Pancreas (tissue), 10 donors: Measurements from ENCODE around the gene CAPZB. TPM values are rescaled to one million over a fixed set of nuclear protein-coding genes. Genes with fewer than 3 reads are reported as not detected.
A peak's percentile ranks its signal among the peaks of the same experiment; 100 is the strongest.

ENCODE experiments used
- ATAC-seq, 4 donors: fragments of 200-7000 bp; cut with Tn5 transposase; one replicate each; pipeline versions ENCODE4 v1.8.0 to v1.9.1; 2020; ENCODE audit warnings: mild to moderate bottlenecking in 4 of 4, moderate library complexity in 4 of 4
- DNase-seq, 6 donors: peaks; one replicate each; pipeline ENCODE4 v3.0.0-alpha.2; 2020
- FAIRE-seq: peaks from 2 replicates; lab custom pipeline; 2012; peaks lifted over from hg19 to GRCh38; lab: Jason Lieb, UNC
- H3K27ac ChIP-seq, 4 donors: fragments of 200-600 bp; sonication (generic); 1 replicate in 3 of 4; 2 replicates in 1 of 4; pipeline versions ENCODE4 v1.5.0 to v1.8.0; 2020
- H3K27me3 ChIP-seq, 4 donors: fragments of 200-600 bp; one replicate each; pipeline ENCODE4 v1.8.0; 2021
- H3K36me3 ChIP-seq, 3 donors: fragments of 200-600 bp; sonication (generic) in 1 of 3; one replicate each; pipeline versions ENCODE4 v1.5.0 to v1.8.0; 2020 to 2021
- H3K4me1 ChIP-seq, 3 donors: fragments of 200-600 bp; one replicate each; pipeline ENCODE4 v1.8.0; 2021
- H3K4me3 ChIP-seq, 4 donors: fragments of 200-600 bp; sonication (generic) in 2 of 4; one replicate each; pipeline versions ENCODE4 v1.5.0 to v1.8.0; 2020 to 2021
- H3K9me3 ChIP-seq, 4 donors: fragments of 200-600 bp; one replicate each; pipeline ENCODE4 v1.8.0; 2021
- CTCF ChIP-seq, 4 donors: fragments of 200-600 bp; sonication (generic) in 3 of 4; IDR thresholded peaks; one replicate each; pipeline versions ENCODE4 v1.5.0 to v1.8.0; 2021; ENCODE audit warnings: antibody characterized with exemption in 4 of 4
- WGBS, 2 donors: extraction: QIAGEN DNeasy Blood & Tissue Kit; methylation state at CpG; one replicate each; pipeline ENCODE4 v1.1.7; 2013; 5-methylcytosine and 5-hydroxymethylcytosine counted together
- intact Hi-C, 3 donors: fragments of 100-400 bp; cut with DNase I; formaldehyde crosslinking; loops; one replicate each; pipeline versions ENCODE4 v1.11.1 to v1.14.2; 2022
- polyA plus RNA-seq, 2 donors: library from polyadenylated mRNA; stranded (reverse); fragments of 200-250 nt; gene quantifications; one replicate each; pipeline ENCODE4 v1.2.3, GENCODE V29; 2013
- total RNA-seq, 6 donors: library from RNA; stranded (reverse); fragmentation: NEBNext Ultra II Directional in 4 of 6; extraction: Animal tissue kit (Norgen Biotek cat#: 25700) in 4 of 6; gene quantifications; one replicate each; pipeline versions ENCODE4 v1.2.1 to v1.2.4, GENCODE V29; 2021 to 2023
- donor health status: healthy with polysubstance abuse.
- donor health status: DM: no; HTN: no; CAD: no; lungs with moderate emphysema.
- donor health status: DM: no; HTN: no; CAD: no.
- donor health status: control.
- donor health status: control.
- donor health status: Bipolar disorder and iron deficiency.
- donor health status: DM: yes; HTN: yes; CAD: no.
- donor health status: DM: no; HTN: no; CAD: no.
- donor health status: DM: no; HTN: no; CAD: no.
- donor health status: DM: yes; HTN: yes; CAD: no.

Gene CAPZB
- total and polyA plus RNA-seq, 8 donors, result 43.2 to 124 (median 74.9) TPM

GRCh38 chr1:19466112-19466561 lies 19.2 kb downstream of the CAPZB start:
- peaks cover 8 to 21% (median 19%) of the 10 kb centered on the region in 3 donors for H3K4me1 ChIP-seq
- no peaks in the 10 kb centered on the region for H3K36me3 ChIP-seq
- no peak for TF ChIP-seq CTCF (IDR thresholded peaks at IDR 0.05)
- H3K4me3 ChIP-seq, result no peak overlapping the region
- no peaks in the 10 kb centered on the region for H3K9me3 ChIP-seq
- WGBS, 2 donors, result 73 to 76% methylated on average over 9 of the region's 9 CpGs
- ATAC-seq, result no peak
- no peak overlapping the region for H3K27ac ChIP-seq
- no peaks in the 10 kb centered on the region for H3K27me3 ChIP-seq
- no peak for DNase-seq
- FAIRE-seq, result no peak
- intact Hi-C loops, result no loop called here

- no peak overlapping the region for H3K4me3 ChIP-seq
- FAIRE-seq (no peak), DNase-seq (no peak), ATAC-seq (no peak)
- intact Hi-C loops, result no loop called here
- no peaks in the 10 kb centered on the region for H3K9me3 ChIP-seq
- H3K27ac ChIP-seq, result no peak overlapping the region
- no peaks in the 10 kb centered on the region for H3K27me3 ChIP-seq
- peaks cover 8 to 21% (median 19%) of the 10 kb centered on the region in 3 donors for H3K4me1 ChIP-seq
- 75 to 91% methylated on average over 4 of the region's 4 CpGs for WGBS, 2 donors
- TF ChIP-seq CTCF (IDR thresholded peaks at IDR 0.05), result no peak
- H3K36me3 ChIP-seq, result no peaks in the 10 kb centered on the region
Measured at GRCh38 chr1:19465650-19466049, 19.7 kb downstream of the CAPZB start.

GRCh38 chr1:19465123-19465522 lies 20.2 kb downstream of the CAPZB start:
- WGBS, 2 donors, result 20 to 46% methylated on average over 2 of the region's 2 CpGs
- peaks cover 8 to 21% (median 19%) of the 10 kb centered on the region in 3 donors for H3K4me1 ChIP-seq
- intact Hi-C loops, result no loop called here

GRCh38 chr1:19464696-19465095 lies 20.6 kb downstream of the CAPZB start:
- ATAC-seq (no peak), DNase-seq (no peak), FAIRE-seq (no peak)
- H3K4me1 ChIP-seq, result peaks cover 8 to 21% (median 16%) of the 10 kb centered on the region in 3 donors
- TF ChIP-seq CTCF (IDR thresholded peaks at IDR 0.05), result no peak
- intact Hi-C loops, result no loop called here
- no peaks in the 10 kb centered on the region for H3K27me3 ChIP-seq
- H3K9me3 ChIP-seq, result no peaks in the 10 kb centered on the region
- no peaks in the 10 kb centered on the region for H3K36me3 ChIP-seq
- H3K27ac ChIP-seq, result no peak overlapping the region
- 90 to 92% methylated on average over 4 of the region's 4 CpGs for WGBS, 2 donors
- no peak overlapping the region for H3K4me3 ChIP-seq

More at GRCh38 chr1:19465123-19465522, 20.2 kb downstream of the CAPZB start:
- FAIRE-seq (no peak), ATAC-seq (peak in 2 of 4 donors; percentile 51 to 52), DNase-seq (no peak)
- no peak overlapping the region for H3K27ac ChIP-seq
- H3K4me3 ChIP-seq, result no peak overlapping the region
- no peaks in the 10 kb centered on the region for H3K36me3 ChIP-seq
- TF ChIP-seq CTCF (IDR thresholded peaks at IDR 0.05), result no peak
- no peaks in the 10 kb centered on the region for H3K9me3 ChIP-seq
- H3K27me3 ChIP-seq, result no peaks in the 10 kb centered on the region

- Histone ChIP-seq H3K27ac (no peak overlapping the region), H3K36me3 (no peaks in the 10 kb centered on the region), H3K4me1 (peaks cover 8 to 12% (median 11%) of the 10 kb centered on the region in 3 donors), H3K27me3 (no peaks in the 10 kb centered on the region), H3K9me3 (no peaks in the 10 kb centered on the region), H3K4me3 (no peak overlapping the region)
- no peak for DNase-seq
- intact Hi-C loops, result no loop called here
- no peak for FAIRE-seq
- TF ChIP-seq CTCF (IDR thresholded peaks at IDR 0.05), result no peak
- no peak for ATAC-seq
Measured at GRCh38 chr1:19463504-19463803, 21.9 kb downstream of the CAPZB start.
